Stimulated activated CD4-positive, alpha-beta T cell treated with anti-CD3 and anti-CD28 coated beads, Interleukin-2, amount 100 ng/mL, for 4 hours (primary cell): ENCODE data around the gene LRRC42.

ENCODE experiments used
- DNase-seq: peaks from one replicate; pipeline ENCODE4 v3.0.0-alpha.2; 2020; ENCODE audit warnings: low read depth

The LRRC42 gene, protein sequence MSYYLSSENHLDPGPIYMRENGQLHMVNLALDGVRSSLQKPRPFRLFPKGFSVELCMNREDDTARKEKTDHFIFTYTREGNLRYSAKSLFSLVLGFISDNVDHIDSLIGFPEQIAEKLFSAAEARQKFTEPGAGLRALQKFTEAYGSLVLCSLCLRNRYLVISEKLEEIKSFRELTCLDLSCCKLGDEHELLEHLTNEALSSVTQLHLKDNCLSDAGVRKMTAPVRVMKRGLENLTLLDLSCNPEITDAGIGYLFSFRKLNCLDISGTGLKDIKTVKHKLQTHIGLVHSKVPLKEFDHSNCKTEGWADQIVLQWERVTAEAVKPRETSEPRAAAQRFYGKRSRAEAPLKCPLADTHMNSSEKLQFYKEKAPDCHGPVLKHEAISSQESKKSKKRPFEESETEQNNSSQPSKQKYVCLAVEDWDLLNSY

DNA sequence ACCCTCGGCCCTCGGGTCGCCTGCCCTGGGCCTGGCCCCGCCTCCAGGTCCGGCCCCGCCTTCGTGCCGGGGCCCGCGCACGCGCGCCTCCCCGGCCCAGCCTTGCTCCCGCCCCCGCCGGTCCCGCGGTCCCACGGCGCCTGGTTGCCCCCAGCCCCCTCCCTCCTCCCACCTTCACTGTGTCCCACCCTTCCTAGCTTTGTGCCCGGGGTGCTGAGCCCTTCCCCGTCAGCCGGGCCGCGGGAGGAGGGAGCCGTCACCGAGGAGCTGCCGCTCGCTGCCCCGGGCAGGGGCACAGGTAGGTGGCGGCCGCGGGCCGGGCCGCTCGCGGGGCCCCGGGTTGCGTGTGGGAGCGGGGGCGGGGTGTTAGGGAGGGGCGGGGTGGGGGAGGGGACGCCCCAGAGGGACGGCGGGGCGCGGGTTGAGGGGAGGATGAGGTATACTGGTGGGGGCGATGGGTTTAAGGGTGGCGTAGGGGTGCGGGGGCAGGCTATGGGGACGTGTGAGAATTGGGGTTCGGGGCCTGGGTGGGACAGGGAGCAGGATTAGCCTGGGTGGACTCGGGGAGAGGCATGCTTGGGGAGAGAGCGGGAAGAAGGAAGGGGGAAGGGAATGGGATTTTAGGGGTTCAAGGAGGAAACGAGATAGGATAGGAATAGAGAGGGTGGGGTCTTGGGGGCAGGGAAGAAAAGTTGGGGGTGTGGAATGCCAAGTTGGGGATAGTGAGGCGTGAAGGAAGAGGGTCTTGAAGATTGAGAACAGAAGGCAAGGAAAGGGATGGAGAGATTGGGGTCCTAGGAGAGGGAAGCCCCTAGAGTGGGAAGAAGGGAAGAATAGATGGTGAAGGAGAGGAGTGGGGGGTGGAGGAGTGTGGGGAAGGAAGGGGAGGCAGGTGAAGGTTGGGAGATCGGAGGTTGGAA, at the start of gene LRRC42:
Gene LRRC42, plus strand, starts transcription at position 99 of the 920 bp plus-strand sequence. CDS start 5,650 bp downstream, outside the sequence.
- peak; percentile 58 for DNase-seq

DNA sequence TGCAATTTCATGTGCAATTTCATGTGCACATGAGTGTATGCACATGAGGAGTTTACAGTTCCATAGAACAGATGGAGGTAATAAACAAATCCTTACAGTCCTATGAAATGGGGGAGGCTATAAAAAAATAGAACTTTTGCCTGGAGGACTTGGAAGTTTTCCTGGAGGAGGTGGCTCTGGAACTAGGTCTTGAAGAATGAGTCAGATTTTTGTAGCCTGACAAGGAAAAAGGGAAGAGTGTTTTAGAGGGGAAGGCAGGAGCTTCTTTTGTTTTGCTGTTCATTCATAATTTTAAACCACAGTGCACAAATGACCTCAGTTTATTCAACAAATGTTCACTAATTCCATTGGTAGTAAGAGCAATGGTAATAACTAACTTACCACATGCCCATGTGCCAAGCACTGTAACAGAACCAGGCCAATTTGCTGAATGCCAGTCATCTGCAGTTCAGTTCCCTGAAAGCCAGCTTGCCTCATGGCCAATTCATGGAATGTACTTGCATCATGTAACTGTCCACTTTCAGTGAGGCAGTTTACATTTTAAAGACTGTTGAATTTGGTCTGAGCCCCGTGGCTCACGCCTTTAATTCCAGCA, 49.4 kb upstream of the LRRC42 start:
- DNase-seq, result no peak

DNA sequence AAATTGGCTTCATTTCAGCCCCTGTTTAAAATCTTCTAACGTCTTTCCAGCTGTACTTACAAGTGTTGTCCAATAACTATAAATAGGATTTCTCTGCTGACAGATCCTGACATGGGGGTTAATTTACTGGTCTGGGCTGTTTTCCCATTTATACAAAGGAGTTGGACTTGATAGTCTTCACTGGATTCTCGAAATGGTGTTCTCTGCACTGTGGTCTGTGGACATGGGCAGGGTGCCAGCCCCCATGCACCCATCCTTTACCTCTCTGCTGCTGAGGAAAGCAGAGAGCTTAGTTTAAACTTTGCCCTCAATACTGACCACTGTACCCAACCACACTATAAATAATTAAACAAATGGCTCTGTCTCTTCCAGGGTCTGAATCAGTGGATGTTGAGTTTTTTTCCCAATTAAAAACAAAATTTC, 46.9 kb upstream of the LRRC42 start:
- no peak for DNase-seq

DNA sequence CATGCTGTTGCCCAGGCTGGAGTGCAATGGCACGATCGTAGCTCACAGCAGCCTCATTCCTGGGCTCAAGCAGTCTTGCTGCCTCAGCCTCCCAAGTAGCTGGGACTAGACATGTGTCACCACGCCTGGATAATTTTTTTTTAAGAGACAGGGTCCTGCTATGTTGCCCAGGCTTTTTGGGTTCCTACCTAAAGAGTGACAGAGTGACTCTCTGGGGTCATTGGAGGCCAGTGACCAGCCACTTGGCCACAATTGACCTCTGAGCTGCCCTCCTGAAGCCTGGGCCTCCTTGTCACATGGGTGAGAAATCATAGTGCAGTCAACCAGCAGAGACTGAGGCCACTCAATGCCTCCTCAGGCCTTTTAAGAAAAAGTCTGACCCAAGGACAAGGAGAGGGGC, 46.4 kb upstream of the LRRC42 start:
- no peak for DNase-seq

DNA sequence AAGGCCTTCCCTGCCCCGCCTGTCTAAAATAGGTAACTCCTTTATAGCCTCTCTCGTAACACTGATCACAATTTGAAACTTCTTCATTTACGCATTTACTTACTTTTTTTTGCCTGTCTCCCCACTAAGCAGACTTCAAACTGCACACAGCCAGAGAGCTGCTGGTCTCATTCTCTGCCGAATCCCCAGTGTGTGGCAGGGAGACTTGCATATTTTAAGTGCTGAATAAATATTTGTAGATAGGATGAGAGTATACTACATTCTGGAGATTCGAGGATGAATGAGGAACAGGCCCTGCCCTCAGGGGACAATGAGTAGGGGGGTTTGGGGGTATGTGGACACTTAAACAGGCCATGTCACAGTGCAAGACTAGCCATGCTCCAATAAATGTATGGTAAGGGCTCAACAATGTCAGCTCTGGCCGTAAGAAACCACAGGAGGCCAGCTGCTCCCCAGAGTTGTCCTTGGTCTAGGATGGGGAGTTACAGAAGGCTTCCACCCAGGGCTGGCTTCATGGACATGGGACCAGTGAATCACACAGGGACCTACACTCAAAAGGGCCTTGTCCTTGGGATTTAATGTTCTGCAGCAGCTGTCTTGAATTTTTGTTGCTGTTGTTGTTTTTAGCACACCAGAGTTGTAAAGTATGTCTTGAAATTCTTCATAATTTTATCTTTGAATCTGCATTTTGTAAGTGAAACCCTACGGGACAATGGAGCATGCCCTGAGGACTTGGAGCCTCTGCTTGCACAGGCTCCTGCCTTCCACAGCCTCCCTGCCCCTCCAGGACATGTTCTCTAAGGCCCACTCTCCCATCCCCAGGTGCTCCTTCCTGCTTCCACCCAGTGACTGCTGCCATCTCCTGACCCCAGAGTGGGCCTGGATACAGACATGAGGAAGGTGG, 43.7 kb upstream of the LRRC42 start:
- no peak for DNase-seq

DNA sequence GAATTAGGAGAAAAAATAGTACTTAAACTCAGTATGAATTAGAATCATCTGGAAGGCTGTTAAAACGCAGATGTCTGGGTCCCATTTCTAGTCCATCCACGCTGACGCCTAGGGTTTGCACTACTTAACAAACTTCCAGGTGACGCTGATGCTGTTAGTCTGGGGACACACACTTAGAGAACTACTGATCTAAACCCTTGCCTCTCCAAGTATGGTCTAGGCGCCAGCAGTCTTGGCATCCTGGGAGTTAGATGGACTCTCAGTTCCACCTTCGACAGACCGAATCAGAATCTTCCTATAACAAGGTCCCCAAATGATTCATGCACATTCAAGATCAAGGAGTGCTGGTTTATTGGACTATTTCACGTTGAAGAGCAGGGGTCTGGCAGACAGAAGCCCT, 40.6 kb upstream of the LRRC42 start:
- no peak for DNase-seq

DNA sequence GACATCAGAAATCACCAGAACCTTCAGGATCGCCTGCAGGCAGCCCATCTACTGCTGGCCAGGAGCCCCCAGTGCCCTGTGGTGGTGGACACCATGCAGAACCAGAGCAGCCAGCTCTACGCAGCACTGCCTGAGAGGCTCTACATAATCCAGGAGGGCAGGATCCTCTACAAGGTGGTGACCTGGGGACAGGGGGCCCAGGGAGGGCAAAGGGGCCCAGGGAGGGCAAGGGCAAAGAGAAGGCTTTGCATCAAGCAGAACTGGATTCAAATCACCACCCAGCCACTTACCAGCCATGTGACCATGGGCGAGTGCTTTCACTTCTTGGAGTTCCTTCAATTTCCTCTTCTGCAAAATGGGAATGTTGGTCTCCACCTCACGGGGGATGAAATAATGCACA, 40.0 kb upstream of the LRRC42 start:
- DNase-seq, result no peak

DNA sequence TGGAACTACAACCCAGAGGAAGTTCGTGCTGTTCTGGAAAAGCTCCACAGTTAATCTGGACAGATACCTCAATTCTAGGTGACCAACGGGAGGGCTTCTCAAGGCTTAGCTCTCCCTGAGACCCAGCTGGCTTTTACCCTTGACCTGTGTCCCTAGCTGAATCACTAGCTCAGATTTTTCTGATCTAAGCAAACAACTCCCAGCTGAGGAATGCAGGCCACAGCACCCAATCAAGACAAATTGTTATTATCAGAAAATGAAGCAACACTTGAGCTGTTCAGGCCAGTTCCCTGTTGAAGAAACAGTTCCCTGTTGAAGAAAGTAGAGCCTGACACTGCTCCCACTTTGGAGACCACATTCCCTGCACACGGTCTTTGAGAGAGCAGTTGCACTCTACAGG, 36.2 kb upstream of the LRRC42 start:
- DNase-seq, result no peak

DNA sequence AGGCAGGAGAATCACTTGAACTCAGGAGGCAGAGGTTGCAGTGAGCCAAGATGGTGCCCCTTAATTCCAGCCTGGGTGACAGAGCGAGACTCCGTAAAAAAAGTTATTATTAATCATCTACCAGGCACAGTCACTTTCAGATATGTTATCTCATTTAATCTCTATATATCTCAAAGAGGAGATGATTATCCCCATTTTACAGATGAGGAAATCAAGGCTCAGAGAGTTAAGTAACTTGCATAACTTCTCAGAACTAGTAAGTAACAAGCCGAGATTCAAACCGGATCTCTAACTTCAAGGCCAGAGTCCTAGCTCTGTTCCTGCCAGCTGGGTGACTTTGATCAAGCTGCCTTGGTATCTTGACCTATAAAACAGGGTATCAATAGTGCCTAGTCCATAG, 34.7 kb upstream of the LRRC42 start:
- no peak for DNase-seq

DNA sequence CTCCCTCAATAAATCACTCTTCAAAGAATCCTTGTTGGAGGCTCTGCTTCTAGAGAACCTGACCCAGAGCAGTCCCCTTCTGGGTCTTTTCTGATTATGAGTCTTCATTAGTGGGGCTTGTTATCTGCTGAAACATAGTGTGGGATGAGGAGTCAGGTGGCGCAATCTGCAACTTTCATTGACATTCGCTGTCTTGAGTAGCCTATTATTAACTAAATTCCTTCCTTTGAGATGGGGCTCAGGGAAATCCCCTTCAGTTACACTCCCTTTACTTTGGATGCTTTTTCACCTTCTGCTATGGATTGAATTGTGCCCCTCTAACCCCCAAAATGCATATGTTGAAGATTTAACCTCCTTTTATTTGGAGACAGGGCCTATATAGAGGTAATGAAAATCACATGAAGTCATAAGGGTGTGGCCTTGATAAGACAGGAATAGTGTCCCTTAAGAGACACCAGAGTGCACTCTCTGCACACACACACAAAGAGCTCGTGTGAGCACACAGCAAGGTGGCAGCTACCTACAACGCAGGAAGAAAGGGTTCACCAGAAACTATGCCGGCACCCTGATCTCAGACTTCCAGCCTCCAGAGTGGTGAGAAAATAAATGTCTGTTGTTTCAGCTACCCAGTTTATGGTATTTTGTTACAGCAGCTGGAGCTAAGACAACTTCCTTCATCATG, 32.7 kb upstream of the LRRC42 start:
- DNase-seq, result no peak

DNA sequence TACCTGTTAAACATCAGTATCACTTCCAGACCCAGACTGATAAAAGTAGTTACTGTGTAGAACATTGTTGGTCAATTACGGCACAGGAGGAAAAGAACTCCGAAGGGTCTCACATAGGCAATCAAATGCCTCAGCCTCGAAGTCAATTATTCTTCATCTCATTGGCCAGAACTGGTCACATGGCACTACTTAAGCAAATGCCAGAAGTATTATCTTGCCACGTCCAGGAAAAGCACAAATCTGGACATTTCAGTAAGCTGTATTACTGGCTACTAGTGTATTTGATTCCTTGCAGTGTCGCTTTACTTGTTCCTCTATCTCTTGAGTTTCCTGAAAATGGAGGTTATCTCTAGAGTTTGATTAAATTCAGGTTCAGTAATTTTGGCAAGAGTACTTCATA, 27.8 kb upstream of the LRRC42 start:
- no peak for DNase-seq

DNA sequence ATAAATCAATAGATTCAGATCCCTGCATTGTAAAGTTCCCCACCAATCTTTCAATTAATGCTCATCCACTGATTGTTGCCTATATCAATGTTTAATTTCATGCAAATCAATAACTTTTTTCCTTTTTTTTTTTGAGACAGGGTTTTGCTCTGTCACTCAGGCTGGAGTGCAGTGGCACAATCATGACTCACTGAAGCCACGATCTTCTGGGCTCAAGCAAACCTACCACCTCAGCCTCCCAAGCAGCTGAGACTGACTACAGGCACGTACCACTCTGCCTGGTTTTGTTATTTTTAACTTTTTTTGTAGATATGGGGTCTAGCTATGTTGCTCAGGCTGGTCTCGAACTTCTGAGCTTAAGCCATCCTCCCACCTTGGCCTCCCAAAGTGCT, 26.5 kb upstream of the LRRC42 start:
- DNase-seq, result no peak

DNA sequence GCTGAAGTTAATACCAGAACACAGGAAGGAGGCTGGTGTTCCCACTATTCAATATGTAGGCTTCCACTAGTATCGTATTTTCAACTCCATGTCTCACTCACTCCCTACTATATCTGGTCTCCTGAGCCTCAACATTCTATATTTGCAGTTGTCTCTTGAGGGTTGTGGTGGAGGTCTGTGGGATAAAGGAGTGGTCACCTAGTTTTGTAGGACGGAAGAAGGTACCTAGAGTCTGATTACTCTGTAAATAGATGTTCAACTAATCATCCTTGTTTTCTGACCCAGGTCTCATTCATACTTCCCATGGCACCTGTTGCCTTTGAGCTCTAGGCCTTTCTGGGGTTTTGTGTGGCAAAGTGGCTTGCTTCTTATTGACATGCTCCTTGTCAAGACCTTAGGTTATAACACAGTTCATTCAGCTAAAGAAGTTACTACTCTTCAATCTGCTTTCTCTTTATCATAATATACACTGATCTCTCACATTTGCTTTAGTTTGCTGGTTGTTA, 18.7 kb upstream of the LRRC42 start:
- no peak for DNase-seq

DNA sequence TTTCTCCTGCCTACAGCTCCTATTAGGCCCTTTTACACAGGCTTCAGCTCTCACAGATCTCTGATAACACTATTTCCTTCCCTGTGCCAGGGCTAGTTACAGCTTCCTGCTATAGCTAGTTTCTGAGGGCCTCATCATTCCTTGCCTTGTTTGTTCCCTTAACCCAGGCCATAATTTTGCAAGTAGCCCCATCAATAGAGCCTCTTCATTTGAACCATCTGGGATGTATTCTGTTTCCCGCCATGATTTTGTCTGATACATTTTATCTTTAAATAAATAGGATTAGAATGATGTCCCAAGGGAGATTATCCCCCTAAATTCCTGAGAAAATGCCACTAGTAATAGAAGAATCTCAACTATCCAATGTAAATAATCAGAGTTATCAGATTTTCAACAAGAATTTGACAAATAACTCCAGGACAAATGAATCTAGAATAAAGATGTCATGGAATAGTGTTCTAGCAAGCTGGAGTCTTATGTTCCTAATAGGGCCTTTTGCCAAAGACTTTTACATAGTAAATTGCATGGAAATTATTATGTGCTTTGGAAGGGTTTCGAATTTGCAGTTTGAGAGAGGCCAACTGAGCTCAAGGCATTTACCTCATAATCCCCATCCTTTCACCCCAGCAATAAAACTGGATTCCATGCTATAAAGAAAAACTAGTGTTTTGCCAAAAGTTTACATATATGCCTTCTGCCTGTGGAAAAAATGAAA, 16.7 kb upstream of the LRRC42 start:
- DNase-seq, result no peak

DNA sequence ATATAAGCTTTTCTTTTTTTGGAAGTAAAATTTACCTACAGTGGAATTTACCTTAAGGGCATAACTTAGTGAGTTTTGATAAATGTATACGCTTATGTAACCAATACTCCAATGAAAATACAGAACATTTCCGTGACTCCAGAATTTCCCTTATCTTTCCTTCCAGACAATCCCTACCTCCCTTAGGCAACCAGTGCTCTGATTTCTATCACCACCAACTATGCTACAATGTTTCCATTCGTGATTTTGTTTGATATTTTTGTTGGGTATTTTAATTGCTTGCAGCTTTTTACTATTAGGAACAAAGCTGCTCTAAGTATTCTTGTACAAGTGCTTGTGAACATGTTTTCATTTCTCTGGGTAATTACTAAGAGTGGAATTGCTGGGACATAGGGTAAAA, 15.2 kb upstream of the LRRC42 start:
- no peak for DNase-seq

DNA sequence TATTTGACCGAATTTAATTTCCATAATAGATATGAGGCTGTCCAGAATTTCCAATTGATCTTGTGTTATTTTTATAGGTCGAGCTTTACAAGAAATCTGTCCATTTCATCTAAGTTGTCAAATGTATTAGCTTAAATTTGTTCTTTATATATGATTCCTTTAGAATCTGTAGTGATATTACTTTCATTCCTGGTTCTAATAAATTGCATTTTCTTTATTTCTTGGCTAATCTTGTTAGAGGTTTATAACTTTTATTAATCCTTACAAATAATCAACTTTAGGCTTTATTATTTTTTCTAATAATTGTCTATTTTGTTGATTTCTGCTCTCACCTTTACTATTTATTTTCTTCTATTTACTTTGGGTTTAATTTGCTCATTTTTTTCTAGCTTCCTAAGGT, 14.6 kb upstream of the LRRC42 start:
- DNase-seq, result no peak

DNA sequence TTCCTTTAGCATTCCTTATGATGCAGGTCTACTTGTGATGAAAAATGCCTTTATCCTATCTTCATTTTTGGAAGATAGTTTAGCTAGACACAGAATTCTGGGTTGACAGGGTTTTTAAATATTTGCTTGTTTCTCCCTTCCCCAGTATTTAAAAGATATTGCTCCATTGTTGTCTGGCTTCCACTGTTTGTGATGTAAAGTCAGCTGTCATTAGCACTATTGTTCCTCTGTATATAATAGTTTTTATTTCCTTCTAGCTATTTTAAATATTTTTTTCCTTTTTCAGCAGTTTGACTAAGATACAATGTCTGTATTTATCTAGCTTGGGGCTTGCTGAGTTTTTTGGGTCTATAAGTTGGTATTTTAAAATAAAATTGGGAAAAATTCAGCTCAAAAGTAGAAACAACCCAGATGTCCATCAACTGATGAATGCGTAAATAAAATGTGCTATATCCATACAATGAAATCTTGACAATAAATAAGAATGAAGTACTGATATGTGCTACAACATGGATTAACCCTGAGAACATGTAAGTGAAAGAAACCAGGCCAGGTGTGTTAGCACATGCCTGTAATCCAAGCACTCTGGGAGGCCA, 11.9 kb upstream of the LRRC42 start:
- no peak for DNase-seq

DNA sequence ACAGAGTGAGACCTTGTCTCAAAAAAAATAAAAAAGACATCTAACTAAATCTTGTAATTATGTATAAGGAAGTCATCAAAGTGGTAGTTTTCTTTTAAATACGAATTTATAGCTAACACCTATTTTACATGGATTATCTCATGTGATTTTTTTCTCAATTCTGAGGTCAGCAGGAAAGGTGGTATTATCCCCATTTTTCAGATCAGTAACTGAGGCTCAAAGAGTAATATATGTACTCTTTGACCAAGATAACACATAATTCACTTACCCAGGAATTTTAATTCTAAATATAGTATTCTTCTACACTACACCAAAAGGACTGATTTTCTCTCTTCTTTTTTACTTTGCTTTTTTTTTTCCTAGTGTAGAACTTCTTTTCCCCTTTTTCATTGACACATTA, 9.7 kb upstream of the LRRC42 start:
- no peak for DNase-seq

DNA sequence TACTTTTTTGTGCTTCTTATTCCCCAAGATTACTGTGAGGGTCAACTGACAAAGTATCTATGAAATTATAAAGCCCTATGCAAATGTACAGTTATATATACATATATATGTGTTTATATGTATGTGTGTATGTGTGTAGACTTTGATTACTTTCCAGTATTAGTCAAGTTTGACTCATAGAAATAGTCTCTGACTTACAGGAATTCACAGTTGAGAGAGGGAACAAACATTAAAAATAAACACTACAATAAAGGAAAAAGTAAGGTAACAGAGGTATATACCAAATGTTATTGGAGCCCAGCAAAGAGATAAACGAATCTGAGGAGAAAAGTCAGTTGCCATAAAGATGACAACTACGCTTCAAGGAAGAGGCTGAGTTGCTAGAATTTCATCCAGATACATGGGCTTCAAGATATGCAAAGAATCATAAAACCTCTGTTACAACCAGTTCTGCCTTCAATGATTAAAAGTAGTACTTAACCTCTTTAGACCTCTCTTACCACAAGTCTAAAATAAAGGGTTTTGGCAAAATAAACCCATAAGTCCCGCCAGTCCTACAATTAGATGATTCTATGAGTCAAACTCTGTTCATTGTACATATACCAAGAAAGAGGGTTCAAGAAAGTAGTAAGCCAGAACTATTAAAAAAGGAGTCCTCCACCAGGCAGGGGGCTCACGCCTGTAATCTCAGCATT, 7.9 kb upstream of the LRRC42 start:
- no peak for DNase-seq
